Colonic mucosa (tissue), 4 donors: ENCODE results near the gene FOS. TPM values are rescaled to one million over a fixed set of nuclear protein-coding genes. Genes with fewer than 3 reads are reported as not detected.

Source experiments
- DNase-seq: peaks from one replicate; pipeline ENCODE4 v3.0.0-alpha.2; 2020
- H3K27ac ChIP-seq: fragments of 200-600 bp; one replicate; pipeline ENCODE4 v1.8.0; 2021
- H3K27me3 ChIP-seq: fragments of 200-600 bp; one replicate; pipeline ENCODE4 v1.8.0; 2021
- H3K36me3 ChIP-seq: fragments of 200-600 bp; one replicate; pipeline ENCODE4 v1.8.0; 2021
- H3K4me1 ChIP-seq: fragments of 200-600 bp; one replicate; pipeline ENCODE4 v1.8.0; 2021; ENCODE audit warnings: mild to moderate bottlenecking
- H3K4me3 ChIP-seq: fragments of 200-600 bp; one replicate; pipeline ENCODE4 v1.8.0; 2021
- H3K9ac ChIP-seq, 2 donors: one replicate each; pipeline ENCODE4 v1.7.0; 2013; ENCODE audit warnings: control low read depth in 2 of 2, low read depth in 2 of 2, low read length in 2 of 2
- H3K9me3 ChIP-seq: fragments of 200-600 bp; one replicate; pipeline ENCODE4 v1.8.0; 2021
- CTCF ChIP-seq: fragments of 200-600 bp; IDR thresholded peaks from one replicate; pipeline ENCODE4 v1.8.0; 2022; ENCODE audit warnings: antibody characterized with exemption, mild to moderate bottlenecking
- intact Hi-C: fragments of 100-400 bp; cut with DNase I; formaldehyde crosslinking; loops from one replicate; pipeline ENCODE4 v1.14.1; 2022
- total RNA-seq, 2 donors: library from RNA; stranded (reverse); fragmentation: NEBNext Ultra II Directional in 1 of 2; extraction: Animal tissue kit (Norgen Biotek cat#: 25700) in 1 of 2; gene quantifications; one replicate each; pipeline ENCODE4 v1.2.1, GENCODE V29; 2021
- donor health status: healthy.
- donor health status: DM: no; HTN: no; CAD: no.
- donor health status: DM: no; HTN: no; CAD: no.

Gene FOS
- total RNA-seq, 2 donors from 2014 or later, result 86.9 to 98.4 TPM

DNA sequence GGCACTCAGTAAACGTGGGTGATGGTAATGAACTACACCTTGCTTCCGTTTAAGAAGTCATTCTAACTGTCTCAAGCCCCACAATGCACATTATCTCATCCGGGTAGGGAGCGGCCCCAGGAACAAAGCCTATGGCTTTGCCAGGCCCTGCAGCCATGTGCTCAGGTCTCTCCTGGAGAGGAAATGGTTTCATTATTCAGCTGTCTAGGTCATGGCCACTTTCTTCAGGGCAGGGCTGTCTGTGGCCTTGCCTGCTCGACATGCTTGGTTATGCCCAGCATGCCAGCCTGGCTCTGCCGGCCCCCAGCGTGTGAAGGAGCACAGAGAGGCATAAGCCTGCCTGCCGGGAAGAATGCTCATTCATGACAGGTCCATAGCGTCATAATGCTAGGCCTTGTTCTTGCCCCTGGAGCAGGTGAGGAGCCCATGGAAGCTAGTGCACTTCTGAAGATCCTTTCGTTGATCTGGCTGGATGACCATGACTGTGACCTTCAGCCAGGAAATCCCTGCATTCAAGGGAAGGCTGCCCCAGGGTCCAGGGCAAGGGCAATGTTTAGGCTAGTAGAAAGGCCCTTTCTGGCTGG, 26.3 kb upstream of the FOS start:
- no peaks in the 10 kb centered on the region for H3K36me3 ChIP-seq
- peak overlapping the region; percentile 87 for H3K27ac ChIP-seq
- no peak for TF ChIP-seq CTCF
- DNase-seq, result peak; percentile 86
- no peaks in the 10 kb centered on the region for H3K9me3 ChIP-seq
- H3K27me3 ChIP-seq, result no peaks in the 10 kb centered on the region
- no peak overlapping the region for H3K4me3 ChIP-seq
- H3K9ac ChIP-seq, result peak overlapping the region in 1 of 2 donors; percentile 69
- peaks cover 9% of the 10 kb centered on the region for H3K4me1 ChIP-seq
- intact Hi-C loops, result no loop called here

DNA sequence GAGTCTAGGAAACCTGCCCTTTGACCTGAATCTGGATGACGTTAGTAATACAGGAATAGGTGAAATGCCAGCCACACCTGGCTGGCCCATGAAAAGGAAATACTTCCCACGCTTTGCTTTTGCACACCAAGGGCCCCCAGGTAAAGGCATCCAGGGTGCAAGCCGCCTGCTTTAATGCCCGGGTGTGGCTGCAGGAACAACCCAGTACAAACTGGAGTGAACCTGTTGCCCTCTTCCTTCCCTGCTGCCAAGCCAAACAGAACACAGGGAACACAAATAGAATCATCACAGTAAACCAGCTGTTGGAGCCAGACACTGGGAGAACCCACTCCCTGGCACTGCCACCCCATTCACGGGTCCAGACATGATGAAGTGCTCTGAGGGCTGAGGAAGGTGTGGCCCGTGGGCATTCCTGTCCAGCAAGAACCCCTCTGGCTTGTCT, 24.2 kb upstream of the FOS start:
- Histone ChIP-seq H3K36me3 (no peaks in the 10 kb centered on the region), H3K27ac (peak overlapping the region; percentile 91), H3K9me3 (no peaks in the 10 kb centered on the region), H3K4me1 (peaks cover 14% of the 10 kb centered on the region), H3K4me3 (no peak overlapping the region), H3K27me3 (no peaks in the 10 kb centered on the region), H3K9ac (peak overlapping the region; percentile 40 to 93)
- DNase-seq, result peak; percentile 92
- intact Hi-C loops, result no loop called here
- no peak for TF ChIP-seq CTCF

DNA sequence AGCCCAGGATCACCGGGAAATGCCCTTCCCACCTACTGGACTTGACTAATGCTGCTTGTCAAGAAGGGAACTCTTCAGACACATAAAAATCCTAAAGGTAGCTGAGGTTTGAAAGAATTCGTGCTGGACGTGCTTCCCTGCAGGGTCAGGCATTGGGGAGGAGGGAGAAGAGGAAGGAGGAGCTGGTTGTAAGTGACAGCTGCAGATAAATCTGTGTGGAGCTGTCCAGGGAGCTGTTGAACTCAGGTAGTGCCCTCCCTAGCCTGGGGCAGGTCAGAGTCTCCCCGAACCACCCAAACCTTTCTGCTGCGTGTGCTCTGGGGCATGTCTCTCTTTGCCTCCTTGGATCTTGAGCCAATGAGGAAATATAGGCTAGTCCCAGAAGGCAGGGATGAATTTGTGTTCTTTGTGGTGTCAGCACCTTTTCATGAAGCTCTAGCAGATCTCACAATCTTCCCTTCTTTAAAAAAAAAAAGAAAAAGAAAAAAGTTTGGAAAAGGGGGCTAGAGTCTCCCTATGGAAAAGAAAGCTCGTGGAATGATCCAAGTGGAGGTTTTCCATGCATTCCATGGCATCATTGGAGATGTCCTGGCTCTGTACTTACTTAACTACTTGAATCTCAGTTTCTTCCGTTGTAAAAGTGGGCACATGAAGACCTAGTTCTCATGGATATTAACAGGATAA, 23.6 kb upstream of the FOS start:
- Histone ChIP-seq H3K9me3 (no peaks in the 10 kb centered on the region), H3K36me3 (no peaks in the 10 kb centered on the region), H3K27me3 (no peaks in the 10 kb centered on the region), H3K4me1 (peaks cover 14% of the 10 kb centered on the region), H3K4me3 (no peak overlapping the region), H3K27ac (peak overlapping the region; percentile 91), H3K9ac (peak overlapping the region; percentile 40 to 93)
- intact Hi-C loops, result no loop called here
- peak; percentile 71 for DNase-seq
- no peak for TF ChIP-seq CTCF

DNA sequence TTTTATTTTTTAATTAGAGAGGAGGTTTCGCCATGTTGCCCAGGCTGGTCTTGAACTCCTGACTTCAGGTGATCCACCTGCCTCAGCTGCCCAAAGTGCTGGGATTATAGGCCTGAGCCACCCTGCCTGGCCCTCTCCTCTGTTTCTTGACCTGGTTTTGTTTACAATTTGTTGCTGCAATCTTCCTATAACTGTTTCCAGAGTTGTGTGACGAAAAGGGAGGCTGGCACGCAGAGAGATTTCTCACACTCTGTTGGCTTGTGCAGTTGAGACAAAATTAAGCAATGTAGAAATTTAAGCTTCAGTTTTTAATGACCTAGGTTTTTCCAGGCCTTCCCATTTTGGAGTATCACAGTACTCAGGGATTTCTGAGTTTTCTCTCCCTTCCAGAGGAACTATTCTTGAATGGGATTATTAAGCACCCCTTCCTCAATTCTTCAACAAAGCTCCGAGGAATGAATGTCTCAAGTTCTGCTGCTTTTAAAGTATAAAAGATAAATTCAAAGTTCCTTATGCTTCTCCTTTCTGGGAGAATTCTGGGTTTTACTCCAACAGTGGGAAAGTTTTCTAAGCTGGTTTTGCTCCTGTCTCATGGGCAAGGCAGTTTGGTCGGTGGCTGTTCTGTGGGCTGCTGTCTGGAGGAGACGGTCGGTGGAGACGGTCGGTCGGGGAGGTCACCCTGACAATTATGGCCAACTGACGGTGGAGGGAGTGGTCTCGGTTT, 20.4 kb upstream of the FOS start:
- Histone ChIP-seq H3K9me3 (no peaks in the 10 kb centered on the region), H3K36me3 (no peaks in the 10 kb centered on the region), H3K4me1 (peaks cover 9% of the 10 kb centered on the region), H3K4me3 (peak overlapping the region; percentile 16), H3K9ac (peak overlapping the region; percentile 75 to 97), H3K27me3 (no peaks in the 10 kb centered on the region), H3K27ac (peak overlapping the region; percentile 84)
- no peak for TF ChIP-seq CTCF
- intact Hi-C loops, result no loop called here
- peak; percentile 45 for DNase-seq

DNA sequence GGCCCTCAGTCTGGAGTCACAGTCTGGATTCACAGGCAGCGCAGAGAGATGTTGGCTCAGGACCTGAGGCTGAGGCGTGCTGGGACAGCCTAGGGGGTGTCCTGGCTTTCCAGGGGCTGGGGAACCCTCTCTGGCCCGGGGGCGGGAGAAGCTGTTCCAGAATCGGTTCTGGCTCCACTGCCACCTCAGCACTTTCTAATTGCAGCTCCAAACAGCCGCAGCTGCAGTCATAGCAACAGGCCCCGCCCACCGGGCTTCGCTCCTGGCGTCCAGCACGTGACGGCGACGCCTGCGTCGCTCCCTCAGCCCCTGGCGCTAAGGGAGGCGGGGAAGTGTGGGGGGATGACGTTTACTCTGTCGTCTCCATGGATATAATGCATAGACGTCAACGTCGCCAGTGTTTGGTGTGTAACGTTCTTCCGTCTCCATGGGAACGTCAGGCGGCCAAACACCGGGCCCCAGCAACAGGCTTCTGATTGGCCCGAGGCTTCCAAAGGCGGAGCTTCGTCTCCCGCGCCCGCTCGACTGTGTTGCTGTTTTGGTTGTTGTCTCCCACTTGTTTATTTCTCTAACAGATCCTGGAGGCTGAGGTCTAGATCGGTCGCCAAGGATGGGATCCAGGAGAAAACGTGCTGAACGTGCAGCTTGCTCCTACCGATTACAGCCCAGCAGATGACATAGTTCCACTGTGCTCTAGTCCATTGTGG, 19.7 kb upstream of the FOS start:
- peak overlapping the region; percentile 84 to 97 for H3K9ac ChIP-seq
- H3K27ac ChIP-seq, result peak overlapping the region; percentile 84
- peak; percentile 100 for DNase-seq
- intact Hi-C loops, result no loop called here
- no peak for TF ChIP-seq CTCF
- H3K4me1 ChIP-seq, result peaks cover 9% of the 10 kb centered on the region
- H3K4me3 ChIP-seq, result peak overlapping the region; percentile 16
- no peaks in the 10 kb centered on the region for H3K36me3 ChIP-seq
- no peaks in the 10 kb centered on the region for H3K27me3 ChIP-seq
- H3K9me3 ChIP-seq, result no peaks in the 10 kb centered on the region
